Endothelial cell of umbilical vein (primary cell): Measurements from ENCODE around the gene RBM20. TPM values are rescaled to one million over a fixed set of nuclear protein-coding genes. Genes with fewer than 3 reads are reported as not detected.

Experiments
- BruUV-seq: library from RNA; stranded (reverse); fragments of 400-500 nt; replicated peaks from 2 replicates; lab custom pipeline; 2021; lab: Mats Ljungman, UMichigan
- CTCF ChIA-PET: fragments of 300-600, 350-600 bp; sonication (Branson Sonifier 250); formaldehyde crosslinking; loops from one replicate; lab custom pipeline; 2021; ENCODE audit warnings: antibody characterized with exemption, inconsistent platforms; lab: Charles Lee
- POLR2A ChIA-PET: fragments of 300-600, 350-600 bp; sonication (Branson Sonifier 250); formaldehyde crosslinking; loops from one replicate; lab custom pipeline; 2021; ENCODE audit warnings: antibody characterized with exemption, inconsistent platforms; lab: Charles Lee
- DNase-seq: peaks from one replicate; pipeline ENCODE4 v3.0.0-alpha.2; 2011; ENCODE audit warnings: low read depth, low spot score
- FAIRE-seq: peaks from 2 replicates; lab custom pipeline; 2011; peaks lifted over from hg19 to GRCh38; lab: Jason Lieb, UNC
- H2AFZ ChIP-seq: 2 replicates; pipeline ENCODE4 v1.6.0; 2012; ENCODE audit warnings: low read depth, low read length, control low read depth, inconsistent platforms
- H3K27ac ChIP-seq: 2 replicates; pipeline ENCODE4 v1.5.1; 2011; ENCODE audit warnings: low read depth, mild to moderate bottlenecking, control low read depth, low read length, moderate library complexity; ENCODE audit not compliant: insufficient read depth
- H3K27me3 ChIP-seq, 2 experiments: 2 replicates each; pipeline versions ENCODE4 v1.6.0 to v1.6.1; 2011; ENCODE audit warnings: low read length in 2 of 2, mixed read lengths in 1 of 2; ENCODE audit not compliant: control insufficient read depth in 2 of 2, insufficient read depth in 2 of 2
- H3K36me3 ChIP-seq, 2 experiments: 2 replicates in 1 of 2; 3 replicates in 1 of 2; pipeline ENCODE4 v1.5.1; 2011; ENCODE audit warnings: low read length in 2 of 2, mild to moderate bottlenecking in 1 of 2, moderate library complexity in 1 of 2; ENCODE audit not compliant: control insufficient read depth in 2 of 2, insufficient read depth in 2 of 2; ENCODE audit errors: extremely low read depth in 1 of 2
- H3K4me1 ChIP-seq: 3 replicates; pipeline ENCODE4 v1.5.1; 2011; ENCODE audit warnings: mild to moderate bottlenecking, low read length; ENCODE audit not compliant: control insufficient read depth, insufficient read depth; ENCODE audit errors: extremely low read depth
- H3K4me2 ChIP-seq: 2 replicates; pipeline ENCODE4 v1.6.1; 2011; ENCODE audit warnings: low read length, control low read depth, mixed read lengths; ENCODE audit not compliant: insufficient read depth
- H3K4me3 ChIP-seq, 3 experiments: fragments of 200-600 bp in 1 of 3; sonication (generic), shearing (Covaris generic) in 1 of 3; replicated peaks in 1 of 3; 2 replicates each; pipeline ENCODE4 v1.5.1; 2011 to 2016; ENCODE audit warnings: control low read depth in 3 of 3, low read length in 3 of 3, mild to moderate bottlenecking in 2 of 3, inconsistent platforms in 1 of 3, low read depth in 1 of 3, moderate library complexity in 1 of 3; ENCODE audit not compliant: insufficient read depth in 1 of 3
- H3K79me2 ChIP-seq: 2 replicates; pipeline ENCODE4 v1.6.0; 2012; ENCODE audit warnings: low read length, inconsistent platforms; ENCODE audit not compliant: control insufficient read depth, insufficient read depth
- H3K9ac ChIP-seq: replicated peaks from 2 replicates; pipeline ENCODE3; 2011; ENCODE audit warnings: low read length, control low read depth; ENCODE audit not compliant: insufficient read depth; ENCODE audit errors: extremely low read depth
- H3K9me1 ChIP-seq: replicated peaks from 3 replicates; pipeline ENCODE4 v1.6.0; 2011; ENCODE audit warnings: mild to moderate bottlenecking, low read length; ENCODE audit not compliant: control insufficient read depth, insufficient read depth; ENCODE audit errors: extremely low read depth
- H3K9me3 ChIP-seq: replicated peaks from 2 replicates; pipeline ENCODE4 v1.5.1; 2012; ENCODE audit warnings: low read length, inconsistent platforms; ENCODE audit not compliant: control insufficient read depth, insufficient read depth
- H4K20me1 ChIP-seq: replicated peaks from 2 replicates; pipeline ENCODE3; 2011; ENCODE audit warnings: mild to moderate bottlenecking, low read length; ENCODE audit not compliant: control insufficient read depth, insufficient read depth; ENCODE audit errors: extremely low read depth
- CTCF ChIP-seq, 2 donors: IDR thresholded peaks; 1 replicate in 1 of 2; 2 replicates in 1 of 2; pipeline ENCODE4 v1.5.1; 2011; ENCODE audit warnings: low read length in 2 of 2, mild to moderate bottlenecking in 2 of 2, moderate library complexity in 2 of 2, control low read depth in 1 of 2, inconsistent platforms in 1 of 2, low read depth in 1 of 2; ENCODE audit not compliant: insufficient read depth in 1 of 2; ENCODE audit errors: extremely low read depth in 1 of 2
- EZH2 ChIP-seq: IDR thresholded peaks from 2 replicates; pipeline ENCODE4 v1.6.1; 2012; ENCODE audit warnings: borderline replicate concordance, low read depth, mild to moderate bottlenecking, moderate library complexity, low read length, inconsistent platforms; ENCODE audit not compliant: severe bottlenecking
- FOS ChIP-seq: IDR thresholded peaks from 2 replicates; pipeline ENCODE4 v1.6.1; 2011; ENCODE audit warnings: mild to moderate bottlenecking, low read length, moderate library complexity, borderline replicate concordance; ENCODE audit not compliant: insufficient read depth
- GATA2 ChIP-seq: IDR thresholded peaks from 2 replicates; pipeline ENCODE4 v1.7.0; 2011; ENCODE audit warnings: low read depth, mild to moderate bottlenecking, moderate library complexity, mixed read lengths, low read length; ENCODE audit not compliant: insufficient read length, insufficient read depth
- JUN ChIP-seq: IDR thresholded peaks from 2 replicates; pipeline ENCODE4 v1.6.1; 2011; ENCODE audit warnings: borderline replicate concordance, low read depth; ENCODE audit not compliant: insufficient read length, insufficient read depth
- MAX ChIP-seq: IDR thresholded peaks from 2 replicates; pipeline ENCODE4 v1.6.1; 2011; ENCODE audit not compliant: insufficient read depth, insufficient read length
- POLR2A ChIP-seq: IDR thresholded peaks from 2 replicates; pipeline ENCODE4 v1.6.1; 2012; ENCODE audit warnings: low read depth, mild to moderate bottlenecking, control low read depth, low read length
- POLR2AphosphoS5 ChIP-seq: IDR thresholded peaks from 2 replicates; pipeline ENCODE4 v1.6.1; 2012; ENCODE audit warnings: low read depth, mild to moderate bottlenecking, control low read depth, low read length, moderate library complexity; ENCODE audit not compliant: insufficient read depth
- dilution Hi-C: fragments of 300-500 bp; cut with MboI; formaldehyde crosslinking; loops from one replicate; pipeline ENCODE4 v1.15.0; 2019; ENCODE audit warnings: low sequenced_read_pairs; ENCODE audit not compliant: extremely low pct_ligation_motif_present
- intact Hi-C: fragments of 100-400 bp; cut with micrococcal nuclease; formaldehyde crosslinking; loops from one replicate; pipeline ENCODE4 v1.10.0; 2022
- polyA plus RNA-seq, 4 experiments: library from polyadenylated mRNA; depleted of rRNA in 3 of 4; stranded (reverse) in 3 of 4; unstranded in 1 of 4; fragments of >200 nt; gene quantifications; 2 replicates each; pipeline versions ENCODE4 v1.2.1 to v1.2.3, GENCODE V29; 2011 to 2012; ENCODE audit warnings: missing spikeins in 1 of 4
- total RNA-seq: library from RNA; stranded (reverse); gene quantifications from 2 replicates; pipeline ENCODE4 v1.2.3, GENCODE V29; 2021

The RBM20 gene
- total and polyA plus RNA-seq, 2 donors (not counting 3 experiments of a cell fraction or from before 2014, with no cell fraction given): 0.04 TPM; not detected in 1

GRCh38 chr10:110868981-110869380 lies 224.8 kb downstream of the RBM20 start:
- TF ChIP-seq GATA2 (no peak), JUN (no peak), FOS (no peak), POLR2AphosphoS5 (no peak), CTCF (IDR thresholded peaks at IDR 0.05; ENCODE audit: extremely low read depth in 1 of 2, insufficient read depth in 1 of 2, low read depth in 1 of 2, low read length in 2 of 2) (no peak), EZH2 (no peak), MAX (no peak), POLR2A (no peak)
- no peak overlapping the region for H3K27ac ChIP-seq
- no peaks in the 10 kb centered on the region for H3K36me3 ChIP-seq
- no peak overlapping the region for H3K9ac ChIP-seq
- H3K4me1 ChIP-seq: peaks cover 20% of the 10 kb centered on the region
- H3K4me3 ChIP-seq: no peak overlapping the region
- ChIA-PET POLR2A (no interaction called here), CTCF (interaction anchor here (1.6 to 3.2 kb wide), 2 partner anchors 123 to 1268 kb away, joined by 4 to 10 read pairs; no protein-coding TSS in a partner anchor)
- no peak for DNase-seq
- no peaks in the 10 kb centered on the region for H3K79me2 ChIP-seq
- no peaks in the 10 kb centered on the region for H3K9me3 ChIP-seq
- H2AFZ ChIP-seq: no peak overlapping the region
- H3K27me3 ChIP-seq: peaks cover 12% of the 10 kb centered on the region in 2 experiments
- H3K9me1 ChIP-seq: no peaks in the 10 kb centered on the region
- FAIRE-seq: no peak
- H4K20me1 ChIP-seq: no peaks in the 10 kb centered on the region
- BruUV-seq: no TSS peak
- intact Hi-C loops (no loop called here), dilution Hi-C loops (no loop called here)
- H3K4me2 ChIP-seq: no peak overlapping the region
